Left lobe of liver (tissue), 2 donors: ENCODE measurements around the gene TALDO1. TPM values are rescaled to one million over a fixed set of nuclear protein-coding genes. Genes with fewer than 3 reads are reported as not detected.
"Not testable (repeated sequence)": the region's sequence is repeated elsewhere in the genome, so short reads cannot be mapped to it uniquely, and the experiment has no call there.

Source experiments
- ATAC-seq: fragments of 200-7000 bp; cut with Tn5 transposase; one replicate; pipeline ENCODE4 v1.9.1; 2020; ENCODE audit warnings: mild to moderate bottlenecking, moderate library complexity
- DNase-seq: peaks from one replicate; pipeline ENCODE4 v3.0.0-alpha.2; 2020; ENCODE audit warnings: low spot score
- total RNA-seq: library from RNA; stranded (reverse); gene quantifications from one replicate; pipeline ENCODE4 v1.2.1, GENCODE V29; 2021
- donor health status: DM: no; HTN: no; CAD: no; lungs with moderate emphysema.
- donor health status: DM: no; HTN: yes; CAD: no.

The TALDO1 gene
- total RNA-seq, 1 donor from 2014 or later = 147 TPM

GRCh38 chr11:728901-729491 is 18.3 kb upstream of the TALDO1 start:
- DNase-seq (peak; percentile 52), ATAC-seq (peak; percentile 1)

GRCh38 chr11:729492-730074 is 17.7 kb upstream of the TALDO1 start:
- ATAC-seq (peak; percentile 9), DNase-seq (peak; percentile 56)

- DNase-seq (no peak), ATAC-seq (no peak)
Measured at GRCh38 chr11:733072-733471, 14.2 kb upstream of the TALDO1 start.

- ATAC-seq, DNase-seq: not testable (repeated sequence)
Measured at GRCh38 chr11:734541-734940, 12.7 kb upstream of the TALDO1 start.

GRCh38 chr11:737366-737765 is 9.9 kb upstream of the TALDO1 start:
- ATAC-seq (no peak), DNase-seq (no peak)

GRCh38 chr11:737899-738298 is 9.4 kb upstream of the TALDO1 start:
- ATAC-seq, DNase-seq: not testable (repeated sequence)

- ATAC-seq (no peak), DNase-seq (no peak)
Measured at GRCh38 chr11:742156-742546, 5.1 kb upstream of the TALDO1 start.

- ATAC-seq = no peak
Measured at GRCh38 chr11:742571-743201, 4.6 kb upstream of the TALDO1 start.

GRCh38 chr11:745428-745827 is 1.8 kb upstream of the TALDO1 start:
- DNase-seq = no peak
- ATAC-seq = no peak

More at GRCh38 chr11:742571-743201, 4.6 kb upstream of the TALDO1 start:
- DNase-seq = no peak

- DNase-seq = no peak
- peak; percentile 50 for ATAC-seq
Measured at GRCh38 chr11:746289-747157, 741 bp upstream of the TALDO1 start.

GRCh38 chr11:748007-748359 is 719 bp downstream of the TALDO1 start:
- DNase-seq (peak; percentile 50), ATAC-seq (peak; percentile 43)

GRCh38 chr11:749731-750130 is 2.5 kb downstream of the TALDO1 start:
- no peak for ATAC-seq
- DNase-seq = no peak

- DNase-seq = no peak
- ATAC-seq = no peak
Measured at GRCh38 chr11:760236-760635, 13.0 kb downstream of the TALDO1 start.

- ATAC-seq (no peak), DNase-seq (no peak)
Measured at GRCh38 chr11:761526-762108, 14.4 kb downstream of the TALDO1 start.

GRCh38 chr11:762421-763072 is 15.3 kb downstream of the TALDO1 start:
- no peak for DNase-seq
- ATAC-seq = peak; percentile 39

GRCh38 chr11:763073-763463 is 15.8 kb downstream of the TALDO1 start:
- ATAC-seq (no peak), DNase-seq (no peak)

- DNase-seq (no peak), ATAC-seq (no peak)
Measured at GRCh38 chr11:763549-764321, 16.5 kb downstream of the TALDO1 start.

- ATAC-seq (peak; percentile 5), DNase-seq (no peak)
Measured at GRCh38 chr11:764322-765024, 17.2 kb downstream of the TALDO1 start.
